Endothelial cell (in vitro differentiated cells): ENCODE data around the gene VPS13D. TPM values are rescaled to one million over a fixed set of nuclear protein-coding genes. Genes with fewer than 3 reads are reported as not detected.

Experiments
- DNase-seq: peaks from one replicate; pipeline ENCODE4 v3.0.0; 2021; ENCODE audit warnings: low spot score
- H3K27ac Mint-ChIP-seq: one replicate; pipeline ENCODE4 v1.8.0; 2021; ENCODE audit warnings: mixed read lengths, inconsistent platforms; ENCODE audit not compliant: unreplicated experiment
- H3K27me3 Mint-ChIP-seq: one replicate; pipeline ENCODE4 v1.8.0; 2021; ENCODE audit warnings: mild to moderate bottlenecking, moderate library complexity, mixed read lengths, inconsistent platforms; ENCODE audit not compliant: unreplicated experiment
- H3K36me3 Mint-ChIP-seq: one replicate; pipeline ENCODE4 v1.8.0; 2021; ENCODE audit warnings: mild to moderate bottlenecking, low read depth, mixed read lengths, inconsistent platforms; ENCODE audit not compliant: unreplicated experiment
- H3K4me1 Mint-ChIP-seq: one replicate; pipeline ENCODE4 v1.8.0; 2021; ENCODE audit warnings: mild to moderate bottlenecking, mixed read lengths, inconsistent platforms; ENCODE audit not compliant: unreplicated experiment
- H3K4me3 Mint-ChIP-seq: one replicate; pipeline ENCODE4 v1.8.0; 2021; ENCODE audit warnings: mild to moderate bottlenecking, mixed read lengths, inconsistent platforms; ENCODE audit not compliant: unreplicated experiment
- H3K9me3 Mint-ChIP-seq: one replicate; pipeline ENCODE4 v1.8.0; 2021; ENCODE audit warnings: mixed read lengths, inconsistent platforms; ENCODE audit not compliant: unreplicated experiment
- CTCF ChIP-seq: fragments of 200-600 bp; sonication (generic); IDR thresholded peaks from one replicate; pipeline ENCODE4 v1.5.0; 2021; ENCODE audit warnings: antibody characterized with exemption; ENCODE audit not compliant: unreplicated experiment
- long read RNA-seq: library from polyadenylated mRNA; unstranded; transcript quantifications from one replicate; pipeline ENCODE4 v2.0.0, GENCODE V29; 2020; ENCODE audit not compliant: unreplicated experiment
- total RNA-seq: library from RNA; stranded (reverse); fragmentation: NEBNext Ultra II Directional; extraction: Animal tissue kit (Norgen Biotek cat#: 25700); gene quantifications from one replicate; pipeline ENCODE4 v1.2.1, GENCODE V29; 2021; ENCODE audit not compliant: unreplicated experiment

The VPS13D gene
- total RNA-seq, result 37.8 TPM
- long read RNA-seq, partial matches to known transcripts, result 1 of 1 reads
- long read RNA-seq, other reads (novel, unspliced or antisense), result 0 of 1 reads

GRCh38 chr1:12229835-12230548 is at the start of gene VPS13D:
TSS of gene VPS13D (plus strand) at chr1:12230030. CDS start at chr1:12234267, 4,237 bp downstream.
- no peaks in the 10 kb centered on the region for H3K9me3 Mint-ChIP-seq
- peak within 1 kb of the TSS; percentile 61 for H3K27ac Mint-ChIP-seq

GRCh38 chr1:12180315-12180714 is 49.5 kb upstream of the VPS13D start:
- peaks cover 8% of the 10 kb centered on the region for H3K27me3 Mint-ChIP-seq
- H3K4me1 Mint-ChIP-seq, result peaks cover 75% of the 10 kb centered on the region
- no peak overlapping the region for H3K4me3 Mint-ChIP-seq
- no peak for TF ChIP-seq CTCF
- no peaks in the 10 kb centered on the region for H3K9me3 Mint-ChIP-seq
- no peak for DNase-seq
- H3K27ac Mint-ChIP-seq, result no peak overlapping the region
- peaks cover 36% of the 10 kb centered on the region for H3K36me3 Mint-ChIP-seq

More at GRCh38 chr1:12229835-12230548, at the start of gene VPS13D:
- H3K4me1 Mint-ChIP-seq, result peaks cover 7% of the 10 kb centered on the region
- DNase-seq, result peak; percentile 95
- peaks cover 4% of the 10 kb centered on the region for H3K36me3 Mint-ChIP-seq
- peak within 1 kb of the TSS; percentile 96 for H3K4me3 Mint-ChIP-seq
- peaks cover 1% of the 10 kb centered on the region for H3K27me3 Mint-ChIP-seq
- peak; percentile 98 for TF ChIP-seq CTCF

GRCh38 chr1:12180903-12181302 is 48.9 kb upstream of the VPS13D start:
- DNase-seq, result no peak
- H3K27ac Mint-ChIP-seq, result no peak overlapping the region
- H3K9me3 Mint-ChIP-seq, result no peaks in the 10 kb centered on the region
- H3K36me3 Mint-ChIP-seq, result peaks cover 36% of the 10 kb centered on the region
- peaks cover 76% of the 10 kb centered on the region for H3K4me1 Mint-ChIP-seq
- peaks cover 10% of the 10 kb centered on the region for H3K27me3 Mint-ChIP-seq
- TF ChIP-seq CTCF, result no peak
- no peak overlapping the region for H3K4me3 Mint-ChIP-seq

GRCh38 chr1:12181568-12181967 is 48.3 kb upstream of the VPS13D start:
- DNase-seq, result no peak
- Mint-ChIP-seq H3K27me3 (peaks cover 12% of the 10 kb centered on the region), H3K4me1 (peaks cover 76% of the 10 kb centered on the region), H3K4me3 (no peak overlapping the region), H3K36me3 (peaks cover 29% of the 10 kb centered on the region), H3K27ac (no peak overlapping the region), H3K9me3 (no peaks in the 10 kb centered on the region)
- TF ChIP-seq CTCF, result no peak

- peaks cover 20% of the 10 kb centered on the region for H3K27me3 Mint-ChIP-seq
- no peak for TF ChIP-seq CTCF
- H3K36me3 Mint-ChIP-seq, result peaks cover 30% of the 10 kb centered on the region
- peaks cover 74% of the 10 kb centered on the region for H3K4me1 Mint-ChIP-seq
- H3K4me3 Mint-ChIP-seq, result peak overlapping the region; percentile 25
- no peak for DNase-seq
- peak overlapping the region; percentile 76 for H3K27ac Mint-ChIP-seq
- H3K9me3 Mint-ChIP-seq, result no peaks in the 10 kb centered on the region
Measured at GRCh38 chr1:12182410-12182984, 47.3 kb upstream of the VPS13D start.
